GM12878 (cell line): ENCODE data around the gene PLXDC1. TPM values are rescaled to one million over a fixed set of nuclear protein-coding genes. Genes with fewer than 3 reads are reported as not detected.

Experiments
- BHLHE40 ChIP-seq, 2 experiments: fragments of 450-650 bp in 1 of 2; IDR thresholded peaks; 2 replicates each; pipeline ENCODE4 v1.6.1; 2011 to 2017; ENCODE audit warnings: low read depth in 2 of 2, borderline replicate concordance in 1 of 2, improper control_type of control experiment in 1 of 2, low read length in 1 of 2, mild to moderate bottlenecking in 1 of 2
- BRCA1 ChIP-seq: IDR thresholded peaks from 2 replicates; pipeline ENCODE4 v1.6.1; 2011; ENCODE audit warnings: low read depth, low read length, improper control_type of control experiment
- CHD2 ChIP-seq: IDR thresholded peaks from 2 replicates; pipeline ENCODE4 v1.6.1; 2011; ENCODE audit warnings: low read depth, low read length, improper control_type of control experiment, borderline replicate concordance
- CREM ChIP-seq: IDR thresholded peaks from 2 replicates; pipeline ENCODE4 v1.6.1; 2014; ENCODE audit warnings: antibody characterized with exemption, low read depth
- DPF2 ChIP-seq: fragments of 450-650 bp; IDR thresholded peaks from 2 replicates; pipeline ENCODE4 v1.6.1; 2017; ENCODE audit warnings: mild to moderate bottlenecking
- EED ChIP-seq: sonication (generic); IDR thresholded peaks from 2 replicates; pipeline ENCODE4 v1.6.1; 2016; ENCODE audit warnings: antibody characterized with exemption, low read depth
- ELK1 ChIP-seq: IDR thresholded peaks from 2 replicates; pipeline ENCODE4 v1.6.1; 2012; ENCODE audit warnings: low read depth, low read length, improper control_type of control experiment
- FOS ChIP-seq: IDR thresholded peaks from 3 replicates; pipeline ENCODE4 v1.6.1; 2011; ENCODE audit warnings: borderline replicate concordance; ENCODE audit not compliant: insufficient read length; ENCODE audit errors: extremely low read depth
- JUND ChIP-seq: IDR thresholded peaks from 2 replicates; pipeline ENCODE4 v1.6.1; 2012; ENCODE audit warnings: low read depth, mild to moderate bottlenecking, low read length, improper control_type of control experiment, moderate library complexity
- KAT2A ChIP-seq: conservative IDR thresholded peaks from 2 replicates; pipeline ENCODE4 v1.6.1; 2011; ENCODE audit warnings: low read depth, low read length; ENCODE audit not compliant: control insufficient read depth
- KLF5 ChIP-seq: fragments of 450-650 bp; IDR thresholded peaks from 2 replicates; pipeline ENCODE4 v1.6.1; 2014; ENCODE audit warnings: mild to moderate bottlenecking; ENCODE audit not compliant: partially characterized antibody
- MEF2A ChIP-seq: IDR thresholded peaks from 2 replicates; pipeline ENCODE4 v1.6.1; 2011; ENCODE audit warnings: low read depth, mild to moderate bottlenecking, low read length, moderate library complexity; ENCODE audit not compliant: insufficient read depth
- NFIC ChIP-seq: IDR thresholded peaks from 2 replicates; pipeline ENCODE4 v1.6.1; 2012; ENCODE audit warnings: low read depth, mild to moderate bottlenecking, inconsistent platforms, low read length, moderate library complexity
- NFYA ChIP-seq: IDR thresholded peaks from 2 replicates; pipeline ENCODE4 v1.6.1; 2011; ENCODE audit warnings: low read depth, mild to moderate bottlenecking, low read length, improper control_type of control experiment, borderline replicate concordance
- NFYB ChIP-seq: IDR thresholded peaks from 2 replicates; pipeline ENCODE4 v1.6.1; 2011; ENCODE audit warnings: low read depth, mild to moderate bottlenecking, low read length, improper control_type of control experiment, moderate library complexity; ENCODE audit not compliant: insufficient read depth
- NR2F1 ChIP-seq: fragments of 450-650 bp; conservative IDR thresholded peaks from 2 replicates; pipeline ENCODE4 v1.6.1; 2017; ENCODE audit warnings: mild to moderate bottlenecking
- PAX5 ChIP-seq: IDR thresholded peaks from 2 replicates; pipeline ENCODE4 v1.6.1; 2011; ENCODE audit warnings: low read depth, low read length, borderline replicate concordance
- PML ChIP-seq: IDR thresholded peaks from 2 replicates; pipeline ENCODE4 v1.6.1; 2012; ENCODE audit warnings: low read length, inconsistent platforms
- POLR2AphosphoS2 ChIP-seq: IDR thresholded peaks from 2 replicates; pipeline ENCODE4 v1.6.1; 2011; ENCODE audit warnings: low read depth, mild to moderate bottlenecking, low read length, improper control_type of control experiment, moderate library complexity
- RAD21 ChIP-seq: IDR thresholded peaks from 2 replicates; pipeline ENCODE4 v1.6.1; 2011; ENCODE audit warnings: mild to moderate bottlenecking, low read depth, low read length, moderate library complexity; ENCODE audit not compliant: insufficient read depth
- RBBP5 ChIP-seq: fragments of 200-600 bp; sonication (generic); conservative IDR thresholded peaks from 2 replicates; pipeline ENCODE4 v1.6.1; 2016
- RFX5 ChIP-seq: IDR thresholded peaks from 2 replicates; pipeline ENCODE4 v1.6.1; 2011; ENCODE audit warnings: low read depth, low read length, improper control_type of control experiment
- SMAD1 ChIP-seq: fragments of 450-650 bp; IDR thresholded peaks from 2 replicates; pipeline ENCODE4 v1.6.1; 2018; ENCODE audit warnings: mild to moderate bottlenecking, low read depth; ENCODE audit not compliant: partially characterized antibody
- SMARCA5 ChIP-seq: fragments of 450-650 bp; IDR thresholded peaks from 2 replicates; pipeline ENCODE4 v1.6.1; 2017; ENCODE audit warnings: mild to moderate bottlenecking
- SP1 ChIP-seq: IDR thresholded peaks from one replicate; pipeline ENCODE4 v1.6.1; 2011; ENCODE audit warnings: low read depth, low read length
- STAT3 ChIP-seq: IDR thresholded peaks from 2 replicates; pipeline ENCODE4 v1.6.1; 2011; ENCODE audit warnings: low read depth, low read length, improper control_type of control experiment
- polyA plus RNA-seq, 11 experiments: library from polyadenylated mRNA; depleted of rRNA in 4 of 11; unstranded in 6 of 11; stranded (reverse) in 5 of 11; fragments of >200 nt; fragmentation: Nextera tagmentation in 4 of 11; fragmentation: Illumina TruSeq in 1 of 11; extraction: Ambion mirVana in 4 of 11; extraction: Trizol in 1 of 11; gene quantifications; 1 replicate in 1 of 11; 2 replicates in 10 of 11; pipeline versions ENCODE4 v1.2.1 to v1.2.3, GENCODE V29; 2011 to 2016; ENCODE audit warnings: inconsistent platforms in 2 of 11, missing spikeins in 2 of 11, low read depth in 1 of 11
- total RNA-seq, 4 experiments: library from RNA; depleted of rRNA in 3 of 4; stranded (reverse); fragments of >200 nt in 3 of 4; fragmentation: Illumina TruSeq in 1 of 4; extraction: Trizol in 1 of 4; gene quantifications; 2 replicates each; pipeline versions ENCODE4 v1.2.1 to v1.2.3, GENCODE V29; 2013 to 2021
- TF ChIP-seq, protein P1 (sequence below): fragments of 450-650 bp; conservative IDR thresholded peaks from 2 replicates; pipeline ENCODE4 v1.6.1; 2017; ENCODE audit warnings: mild to moderate bottlenecking, moderate library complexity
- TF ChIP-seq, protein P2 (sequence below): fragments of 450-650 bp; IDR thresholded peaks from 2 replicates; pipeline ENCODE4 v1.6.1; 2017; ENCODE audit warnings: low read depth, mild to moderate bottlenecking, moderate library complexity
- TF ChIP-seq, protein P3 (sequence below): IDR thresholded peaks from 2 replicates; pipeline ENCODE4 v1.6.1; 2012; ENCODE audit warnings: low read depth, low read length, improper control_type of control experiment

PLXDC1 gene
- total and polyA plus RNA-seq, 10 of the 15 experiments (the other 5 are each of a cell fraction or from before 2014, with no cell fraction given): 0.03 to 0.30 (median 0.22) TPM; not detected in 7

DNA sequence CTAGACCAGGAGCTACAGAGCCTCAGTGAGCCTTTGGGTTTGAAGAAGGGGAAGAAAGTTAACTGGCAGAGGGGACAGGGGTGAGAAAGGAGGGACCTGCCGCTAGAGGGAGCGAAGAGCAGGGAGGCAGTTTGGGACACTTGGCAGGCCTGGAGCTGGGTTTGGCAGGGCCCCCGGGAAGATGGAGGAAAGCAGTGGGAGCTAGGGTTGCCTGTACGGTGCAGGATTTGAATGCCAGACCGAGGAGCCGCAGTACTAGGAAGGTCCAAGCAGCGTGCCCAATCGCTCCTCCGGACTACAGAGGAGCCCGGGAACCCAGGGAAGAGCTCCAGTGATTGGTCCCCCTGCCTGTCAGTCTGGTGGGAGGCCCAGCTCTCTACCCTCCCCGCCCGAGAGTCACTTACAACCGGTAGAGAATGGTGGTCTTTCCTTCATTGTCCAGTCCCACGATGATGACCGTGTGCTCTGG, 13.3 kb upstream of the PLXDC1 start (continued):
- TF ChIP-seq BHLHE40 (IDR thresholded peaks at IDR 0.05; ENCODE audit: borderline replicate concordance in 1 of 2, low read depth in 2 of 2, low read length in 1 of 2) (no peak), KLF5 (no peak), CHD2 (peak; percentile 64; the same call in 1 of the 2 replicates), SMARCA5 (peak; percentile 89; the same call in 1 of the 2 replicates), STAT3 (no peak), PAX5 (no peak), SMAD1 (no peak), RAD21 (peak; percentile 33; the same call in 1 of the 2 replicates), RFX5 (no peak), MEF2A (no peak), PML (no peak), CREM (no peak), BRCA1 (no peak), EED (peak; percentile 45; the same call in 1 of the 2 replicates), POLR2AphosphoS2 (no peak), KAT2A (no peak), RBBP5 (no peak), NR2F1 (no peak), NFYB (peak; percentile 87), FOS (peak; percentile 34), NFYA (peak; percentile 79), DPF2 (peak; percentile 91), ELK1 (no peak), JUND (no peak), NFIC (no peak), SP1 (peak; percentile 89)
- TF ChIP-seq, protein P1, sequence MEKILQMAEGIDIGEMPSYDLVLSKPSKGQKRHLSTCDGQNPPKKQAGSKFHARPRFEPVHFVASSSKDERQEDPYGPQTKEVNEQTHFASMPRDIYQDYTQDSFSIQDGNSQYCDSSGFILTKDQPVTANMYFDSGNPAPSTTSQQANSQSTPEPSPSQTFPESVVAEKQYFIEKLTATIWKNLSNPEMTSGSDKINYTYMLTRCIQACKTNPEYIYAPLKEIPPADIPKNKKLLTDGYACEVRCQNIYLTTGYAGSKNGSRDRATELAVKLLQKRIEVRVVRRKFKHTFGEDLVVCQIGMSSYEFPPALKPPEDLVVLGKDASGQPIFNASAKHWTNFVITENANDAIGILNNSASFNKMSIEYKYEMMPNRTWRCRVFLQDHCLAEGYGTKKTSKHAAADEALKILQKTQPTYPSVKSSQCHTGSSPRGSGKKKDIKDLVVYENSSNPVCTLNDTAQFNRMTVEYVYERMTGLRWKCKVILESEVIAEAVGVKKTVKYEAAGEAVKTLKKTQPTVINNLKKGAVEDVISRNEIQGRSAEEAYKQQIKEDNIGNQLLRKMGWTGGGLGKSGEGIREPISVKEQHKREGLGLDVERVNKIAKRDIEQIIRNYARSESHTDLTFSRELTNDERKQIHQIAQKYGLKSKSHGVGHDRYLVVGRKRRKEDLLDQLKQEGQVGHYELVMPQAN: no peak
- TF ChIP-seq, protein P2, sequence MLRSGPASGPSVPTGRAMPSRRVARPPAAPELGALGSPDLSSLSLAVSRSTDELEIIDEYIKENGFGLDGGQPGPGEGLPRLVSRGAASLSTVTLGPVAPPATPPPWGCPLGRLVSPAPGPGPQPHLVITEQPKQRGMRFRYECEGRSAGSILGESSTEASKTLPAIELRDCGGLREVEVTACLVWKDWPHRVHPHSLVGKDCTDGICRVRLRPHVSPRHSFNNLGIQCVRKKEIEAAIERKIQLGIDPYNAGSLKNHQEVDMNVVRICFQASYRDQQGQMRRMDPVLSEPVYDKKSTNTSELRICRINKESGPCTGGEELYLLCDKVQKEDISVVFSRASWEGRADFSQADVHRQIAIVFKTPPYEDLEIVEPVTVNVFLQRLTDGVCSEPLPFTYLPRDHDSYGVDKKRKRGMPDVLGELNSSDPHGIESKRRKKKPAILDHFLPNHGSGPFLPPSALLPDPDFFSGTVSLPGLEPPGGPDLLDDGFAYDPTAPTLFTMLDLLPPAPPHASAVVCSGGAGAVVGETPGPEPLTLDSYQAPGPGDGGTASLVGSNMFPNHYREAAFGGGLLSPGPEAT: no peak
- TF ChIP-seq, protein P3, sequence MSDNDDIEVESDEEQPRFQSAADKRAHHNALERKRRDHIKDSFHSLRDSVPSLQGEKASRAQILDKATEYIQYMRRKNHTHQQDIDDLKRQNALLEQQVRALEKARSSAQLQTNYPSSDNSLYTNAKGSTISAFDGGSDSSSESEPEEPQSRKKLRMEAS: no peak
